ENCODE data around the gene RBM12. TPM values are rescaled to one million over a fixed set of nuclear protein-coding genes. Genes with fewer than 3 reads are reported as not detected.
"Not testable (repeated sequence)": the region's sequence is repeated elsewhere in the genome, so short reads cannot be mapped to it uniquely, and the experiment has no call there.

RBM12 gene
- total RNA-seq, 1 donor from 2014 or later: 148 TPM

DNA sequence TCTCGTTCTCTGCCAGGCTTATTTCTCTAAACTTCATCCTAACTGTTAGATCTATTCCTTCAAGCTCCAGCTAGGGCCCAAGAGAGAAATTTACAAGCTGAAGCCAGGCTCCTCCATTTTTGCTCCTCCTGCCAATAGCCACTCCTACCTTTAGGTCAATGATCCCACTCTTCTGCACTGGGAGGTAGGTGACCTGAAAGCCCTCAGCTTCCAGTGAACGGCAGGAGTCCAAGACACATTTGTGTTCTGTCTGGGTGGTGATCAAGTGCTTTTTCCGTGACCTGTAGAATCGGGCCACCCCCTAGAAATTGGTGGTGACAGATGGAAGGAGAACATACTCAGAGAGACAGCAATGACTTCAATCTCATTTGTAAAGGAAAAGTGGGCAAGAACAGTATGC lies 25.6 kb upstream of the RBM12 start:
- DNase-seq (ENCODE audit: low spot score): no peak
- Mint-ChIP-seq H3K36me3 (ENCODE audit: low read depth) (peaks cover 38% of the 10 kb centered on the region), H3K9me3 (no peaks in the 10 kb centered on the region), H3K4me3 (ENCODE audit: low read depth) (no peak overlapping the region), H3K4me1 (ENCODE audit: low read depth) (no peaks in the 10 kb centered on the region), H3K27me3 (ENCODE audit: low read depth) (no peaks in the 10 kb centered on the region), H3K27ac (no peak overlapping the region)
- intact Hi-C loops (cut with micrococcal nuclease): no loop called here

DNA sequence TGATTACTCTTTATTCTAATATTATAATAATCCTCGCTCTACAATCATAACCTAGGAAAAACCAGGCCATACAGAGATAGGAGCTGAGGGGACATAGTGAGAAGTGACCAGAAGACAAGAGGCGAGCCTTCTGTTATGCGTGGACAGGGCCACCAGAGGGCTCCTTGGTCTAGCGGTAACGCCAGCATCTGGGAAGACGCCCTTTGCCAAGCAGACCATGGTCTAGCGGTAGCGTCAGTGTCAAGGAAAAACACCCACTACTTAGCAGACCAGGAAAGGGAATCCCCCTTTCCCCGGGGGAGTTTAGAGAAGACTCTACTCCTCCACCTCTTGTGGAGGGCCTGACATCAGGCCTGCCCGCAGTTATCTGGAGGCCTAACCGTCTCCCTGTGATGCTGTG lies 22.2 kb upstream of the RBM12 start:
- H3K9me3 Mint-ChIP-seq; H3K27me3 Mint-ChIP-seq (ENCODE audit: low read depth); DNase-seq (ENCODE audit: low spot score); H3K4me3 Mint-ChIP-seq (ENCODE audit: low read depth); intact Hi-C loops (cut with micrococcal nuclease); H3K27ac Mint-ChIP-seq; H3K4me1 Mint-ChIP-seq (ENCODE audit: low read depth): not testable (repeated sequence)
- H3K36me3 Mint-ChIP-seq (ENCODE audit: low read depth): peaks cover 27% of the 10 kb centered on the region

DNA sequence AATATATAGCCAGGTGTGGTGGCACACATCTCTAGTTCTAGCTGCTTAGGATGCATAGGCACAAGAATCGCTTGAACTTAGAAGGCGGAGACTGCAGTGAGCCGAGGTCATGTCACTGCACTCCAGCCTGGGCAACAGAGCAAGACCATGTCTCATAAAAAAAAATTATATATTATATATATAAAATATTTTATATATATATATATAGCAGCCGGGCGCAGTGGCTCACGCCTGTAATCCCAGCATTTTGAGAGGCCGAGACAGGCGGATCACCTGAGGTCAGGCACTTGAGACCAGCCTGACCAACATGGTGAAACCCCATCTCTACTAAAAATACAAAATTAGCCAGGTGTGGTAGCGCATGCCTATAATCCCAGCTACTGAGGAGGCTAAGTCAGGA lies 20.7 kb upstream of the RBM12 start:
- H3K4me1 Mint-ChIP-seq (ENCODE audit: low read depth); DNase-seq (ENCODE audit: low spot score); H3K27ac Mint-ChIP-seq; intact Hi-C loops (cut with micrococcal nuclease); H3K27me3 Mint-ChIP-seq (ENCODE audit: low read depth); H3K4me3 Mint-ChIP-seq (ENCODE audit: low read depth); H3K9me3 Mint-ChIP-seq: not testable (repeated sequence)
- H3K36me3 Mint-ChIP-seq (ENCODE audit: low read depth): peaks cover 28% of the 10 kb centered on the region

DNA sequence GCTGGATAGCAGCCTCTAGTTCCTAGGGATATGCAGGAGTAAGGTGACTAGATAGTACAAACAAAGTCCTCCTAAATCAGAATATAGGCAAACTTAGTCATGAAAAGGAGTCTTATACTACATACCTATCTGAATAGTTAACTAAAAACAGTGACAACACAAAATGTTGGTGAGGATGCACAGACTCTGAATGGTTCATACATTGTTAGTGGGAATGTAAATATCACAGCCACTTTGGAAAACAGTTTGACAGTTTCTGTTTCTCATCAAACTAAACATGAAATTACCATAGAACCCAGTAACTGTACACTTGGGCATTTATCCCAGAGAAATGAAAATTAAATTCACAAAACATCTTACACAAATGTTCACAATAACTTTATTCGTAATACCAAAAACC lies 17.3 kb upstream of the RBM12 start:
- H3K9me3 Mint-ChIP-seq: no peaks in the 10 kb centered on the region
- no peaks in the 10 kb centered on the region for H3K27me3 Mint-ChIP-seq (ENCODE audit: low read depth)
- no peaks in the 10 kb centered on the region for H3K4me1 Mint-ChIP-seq (ENCODE audit: low read depth)
- H3K36me3 Mint-ChIP-seq (ENCODE audit: low read depth): peaks cover 12% of the 10 kb centered on the region
- no peak for DNase-seq (ENCODE audit: low spot score)
- intact Hi-C loops (cut with micrococcal nuclease): no loop called here
- no peak overlapping the region for H3K27ac Mint-ChIP-seq
- no peak overlapping the region for H3K4me3 Mint-ChIP-seq (ENCODE audit: low read depth)

DNA sequence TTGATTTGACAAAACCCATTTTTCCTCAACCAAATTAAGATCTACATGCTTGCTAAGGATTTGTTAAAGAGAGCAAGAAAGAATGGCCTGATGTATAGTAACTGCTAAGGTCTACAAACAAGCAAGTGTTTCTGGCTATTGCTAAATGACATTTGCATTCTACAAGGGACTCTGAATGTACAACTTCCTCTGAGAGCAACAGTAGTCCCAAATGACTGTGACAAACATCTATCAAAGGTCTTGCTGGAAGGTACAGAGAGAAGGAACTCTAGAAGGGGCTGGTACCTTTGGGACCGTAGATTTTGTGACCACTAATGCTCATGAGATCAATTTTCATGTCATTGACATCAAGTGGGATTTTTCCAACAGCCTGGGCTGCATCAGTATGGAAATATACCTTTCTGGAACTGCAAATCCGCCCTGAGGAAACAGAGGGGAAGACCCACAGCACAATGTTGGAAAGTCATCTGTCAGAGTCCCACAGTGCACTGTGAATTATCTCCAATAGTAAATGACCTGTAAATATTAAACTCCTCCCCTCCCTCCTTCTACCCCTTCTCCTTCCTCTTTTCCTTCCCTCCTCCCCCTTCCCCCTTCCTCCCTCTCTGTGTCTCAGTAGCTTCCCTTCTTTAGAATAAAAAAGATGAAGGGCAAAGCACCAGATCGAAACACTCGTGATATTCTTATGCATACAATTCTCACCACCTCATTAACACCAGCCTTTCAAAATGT lies 15.9 kb upstream of the RBM12 start:
- DNase-seq (ENCODE audit: low spot score): no peak
- H3K4me3 Mint-ChIP-seq (ENCODE audit: low read depth): no peak overlapping the region
- H3K9me3 Mint-ChIP-seq: no peaks in the 10 kb centered on the region
- intact Hi-C loops (cut with micrococcal nuclease): no loop called here
- no peaks in the 10 kb centered on the region for H3K27me3 Mint-ChIP-seq (ENCODE audit: low read depth)
- H3K27ac Mint-ChIP-seq: no peak overlapping the region
- no peaks in the 10 kb centered on the region for H3K4me1 Mint-ChIP-seq (ENCODE audit: low read depth)
- H3K36me3 Mint-ChIP-seq (ENCODE audit: low read depth): peaks cover 11% of the 10 kb centered on the region

DNA sequence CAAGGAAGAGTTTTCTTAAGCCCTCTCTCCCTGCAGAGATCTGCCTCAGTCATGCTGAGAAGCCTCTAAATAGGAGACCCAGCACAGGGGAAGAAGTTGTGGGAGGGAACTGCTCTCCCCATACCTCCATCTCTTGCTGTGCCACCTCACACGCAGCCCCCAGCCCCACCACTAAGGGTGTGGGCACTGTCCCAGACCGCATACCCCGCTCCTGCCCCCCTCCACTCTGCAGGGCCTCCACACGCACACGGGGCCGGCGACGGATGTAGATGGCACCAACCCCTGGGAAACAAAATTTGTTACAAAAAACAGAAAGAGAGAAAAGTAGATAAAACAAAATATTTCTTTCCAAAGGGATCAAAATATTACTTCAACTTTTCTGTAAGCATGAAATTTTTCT lies 10.2 kb upstream of the RBM12 start:
- H3K27me3 Mint-ChIP-seq (ENCODE audit: low read depth): no peaks in the 10 kb centered on the region
- H3K36me3 Mint-ChIP-seq (ENCODE audit: low read depth): peaks cover 36% of the 10 kb centered on the region
- no peak overlapping the region for H3K27ac Mint-ChIP-seq
- DNase-seq (ENCODE audit: low spot score): no peak
- no peaks in the 10 kb centered on the region for H3K4me1 Mint-ChIP-seq (ENCODE audit: low read depth)
- intact Hi-C loops (cut with micrococcal nuclease): no loop called here
- H3K4me3 Mint-ChIP-seq (ENCODE audit: low read depth): no peak overlapping the region
- no peaks in the 10 kb centered on the region for H3K9me3 Mint-ChIP-seq

DNA sequence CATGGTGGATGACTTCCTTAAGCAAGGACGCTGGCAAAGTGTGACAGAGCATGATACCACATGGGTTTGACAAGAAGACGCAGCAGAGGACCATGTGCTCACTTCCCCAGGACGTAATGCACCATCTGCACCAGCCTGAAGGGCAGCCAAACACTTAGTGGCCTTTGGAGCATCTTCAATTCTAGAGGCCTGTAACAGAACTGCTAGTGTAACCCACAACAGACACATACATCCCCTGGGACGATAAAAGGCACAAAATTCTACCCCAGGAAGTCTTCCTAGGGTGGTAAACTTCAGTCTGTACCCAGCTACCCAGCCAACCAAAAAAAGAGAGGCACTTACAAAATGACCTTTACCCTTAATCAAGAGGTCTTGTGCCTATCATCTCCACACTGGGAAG lies 9.2 kb upstream of the RBM12 start:
- Mint-ChIP-seq H3K4me1 (ENCODE audit: low read depth) (no peaks in the 10 kb centered on the region), H3K27ac (no peak overlapping the region), H3K27me3 (ENCODE audit: low read depth) (no peaks in the 10 kb centered on the region), H3K4me3 (ENCODE audit: low read depth) (no peak overlapping the region), H3K9me3 (no peaks in the 10 kb centered on the region), H3K36me3 (ENCODE audit: low read depth) (peaks cover 44% of the 10 kb centered on the region)
- intact Hi-C loops (cut with micrococcal nuclease): no loop called here
- no peak for DNase-seq (ENCODE audit: low spot score)

DNA sequence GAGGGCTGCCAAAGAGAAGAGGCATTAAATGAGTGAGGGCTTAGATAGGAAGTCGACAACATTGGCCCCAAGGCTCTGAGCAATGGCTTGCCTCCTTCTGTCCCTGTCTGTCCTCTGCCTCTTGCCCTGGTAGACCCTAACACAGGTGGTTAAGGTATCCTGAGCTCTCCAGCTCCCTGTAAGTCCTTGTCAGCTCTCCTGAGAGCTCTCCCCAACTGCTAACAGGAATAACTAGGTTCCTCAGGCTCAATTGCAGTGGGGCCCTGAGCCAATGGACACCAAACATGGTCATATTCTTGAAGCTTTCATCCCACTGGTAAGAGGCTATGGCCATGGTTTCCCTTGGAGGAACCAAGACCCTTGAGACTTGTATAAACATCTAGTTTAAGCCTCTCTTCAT lies 5.0 kb upstream of the RBM12 start:
- Mint-ChIP-seq H3K4me3 (ENCODE audit: low read depth) (no peak overlapping the region), H3K27me3 (ENCODE audit: low read depth) (no peaks in the 10 kb centered on the region), H3K27ac (no peak overlapping the region), H3K36me3 (ENCODE audit: low read depth) (peaks cover 52% of the 10 kb centered on the region), H3K4me1 (ENCODE audit: low read depth) (peaks cover 4% of the 10 kb centered on the region), H3K9me3 (no peaks in the 10 kb centered on the region)
- DNase-seq (ENCODE audit: low spot score): no peak
- intact Hi-C loops (cut with micrococcal nuclease): no loop called here

DNA sequence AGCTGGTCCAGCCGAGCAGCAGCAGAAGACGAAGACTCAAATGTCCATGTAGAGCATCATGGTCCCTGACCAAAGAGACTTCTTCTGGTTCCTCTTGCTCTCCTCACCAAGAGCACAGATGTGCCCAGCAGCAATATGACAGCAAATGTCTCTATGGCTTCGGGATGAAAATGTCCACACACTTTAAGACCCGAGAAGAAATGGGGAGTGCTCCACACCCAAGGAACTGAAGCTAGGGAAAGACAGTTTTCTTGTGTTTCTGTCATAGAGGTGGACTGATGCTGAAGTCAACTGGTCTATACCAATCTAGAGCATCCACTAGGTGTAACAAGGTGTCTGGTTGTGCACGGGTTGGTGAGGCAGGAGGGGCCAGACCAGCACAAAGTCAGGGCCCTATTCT lies 4.5 kb upstream of the RBM12 start:
- H3K27ac Mint-ChIP-seq: no peak overlapping the region
- H3K9me3 Mint-ChIP-seq: no peaks in the 10 kb centered on the region
- peaks cover 4% of the 10 kb centered on the region for H3K4me1 Mint-ChIP-seq (ENCODE audit: low read depth)
- no peak for DNase-seq (ENCODE audit: low spot score)
- intact Hi-C loops (cut with micrococcal nuclease): no loop called here
- H3K27me3 Mint-ChIP-seq (ENCODE audit: low read depth): no peaks in the 10 kb centered on the region
- peaks cover 49% of the 10 kb centered on the region for H3K36me3 Mint-ChIP-seq (ENCODE audit: low read depth)
- H3K4me3 Mint-ChIP-seq (ENCODE audit: low read depth): no peak overlapping the region

DNA sequence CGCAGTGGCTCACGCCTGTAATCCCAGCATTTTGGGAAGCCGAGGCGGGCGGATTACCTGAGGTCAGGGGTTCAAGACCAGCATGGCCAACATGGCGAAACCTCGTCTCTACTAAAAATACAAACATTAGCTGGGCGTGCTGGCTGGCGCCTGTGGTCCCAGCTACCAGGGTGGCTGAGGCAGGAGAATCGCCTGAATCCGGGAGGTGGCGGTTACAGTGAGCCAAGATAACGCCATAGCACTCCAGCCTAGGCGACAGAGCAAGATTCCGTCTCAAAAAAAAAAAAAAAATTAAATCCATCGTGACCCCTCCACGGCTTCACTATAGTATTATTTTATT lies 1.2 kb upstream of the RBM12 start:
- H3K4me1 Mint-ChIP-seq (ENCODE audit: low read depth): peaks cover 30% of the 10 kb centered on the region
- peaks cover 55% of the 10 kb centered on the region for H3K36me3 Mint-ChIP-seq (ENCODE audit: low read depth)
- H3K27ac Mint-ChIP-seq: no peak overlapping the region
- no peak for DNase-seq (ENCODE audit: low spot score)
- no peak overlapping the region for H3K4me3 Mint-ChIP-seq (ENCODE audit: low read depth)
- H3K27me3 Mint-ChIP-seq (ENCODE audit: low read depth): no peaks in the 10 kb centered on the region
- intact Hi-C loops (cut with micrococcal nuclease): no loop called here
- H3K9me3 Mint-ChIP-seq: no peaks in the 10 kb centered on the region

DNA sequence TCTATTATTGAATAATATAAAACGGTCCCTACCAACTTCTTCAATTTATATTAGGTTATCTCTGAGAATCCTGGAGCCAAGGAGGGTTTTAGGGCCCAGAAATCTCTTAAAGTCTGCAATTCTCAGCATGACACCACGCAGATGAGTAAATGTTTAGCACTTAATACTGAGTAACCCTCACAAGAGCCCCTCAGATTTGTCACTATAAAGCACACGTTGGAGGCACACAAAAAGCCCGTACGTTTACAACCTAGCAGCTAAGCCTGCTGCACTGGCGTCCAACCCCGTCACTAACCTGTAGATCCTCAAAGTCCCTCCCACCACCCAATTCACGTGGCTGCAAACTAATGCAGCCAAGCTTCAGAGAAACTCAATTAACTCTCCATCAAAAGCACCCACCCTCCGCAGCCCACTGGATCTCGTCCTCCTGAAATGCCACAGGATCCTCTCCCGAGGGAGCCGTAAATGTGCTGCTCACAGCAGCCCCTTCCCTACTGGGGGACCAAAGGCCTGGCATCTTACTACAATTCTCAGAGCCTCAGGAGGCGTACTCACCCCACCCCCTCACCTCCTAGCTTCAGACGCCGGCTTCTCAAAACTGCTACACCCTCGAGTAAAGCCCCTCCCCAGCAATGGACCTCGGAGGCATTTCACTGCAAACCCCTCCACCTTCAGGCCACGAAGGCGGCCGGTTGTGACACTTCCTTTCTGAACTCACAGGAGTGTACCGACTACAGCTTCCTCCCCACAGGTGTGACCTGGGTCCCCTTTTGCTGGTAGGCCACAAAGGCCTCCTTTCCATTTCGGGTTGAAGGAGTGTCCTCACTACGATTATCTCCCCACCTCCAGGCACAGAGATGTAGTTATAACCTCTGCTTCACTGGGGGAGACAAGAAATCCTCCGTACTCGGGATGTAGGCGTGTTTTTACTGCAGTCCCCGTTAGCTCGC lies 909 bp downstream of the RBM12 start:
- peak overlapping the region; percentile 99 for H3K27ac Mint-ChIP-seq
- intact Hi-C loops (cut with micrococcal nuclease): loop anchor here (1.0 to 5.0 kb wide), 4 partner anchors 36 to 121 kb away; partner anchors contain the start of genes ERGIC3, NFS1, RBM39 and ROMO1
- H3K27me3 Mint-ChIP-seq (ENCODE audit: low read depth): no peaks in the 10 kb centered on the region
- H3K4me3 Mint-ChIP-seq (ENCODE audit: low read depth): peak overlapping the region; percentile 95
- peaks cover 53% of the 10 kb centered on the region for H3K36me3 Mint-ChIP-seq (ENCODE audit: low read depth)
- no peaks in the 10 kb centered on the region for H3K9me3 Mint-ChIP-seq
- H3K4me1 Mint-ChIP-seq (ENCODE audit: low read depth): peaks cover 48% of the 10 kb centered on the region
- peak; percentile 60 for DNase-seq (ENCODE audit: low spot score)

DNA sequence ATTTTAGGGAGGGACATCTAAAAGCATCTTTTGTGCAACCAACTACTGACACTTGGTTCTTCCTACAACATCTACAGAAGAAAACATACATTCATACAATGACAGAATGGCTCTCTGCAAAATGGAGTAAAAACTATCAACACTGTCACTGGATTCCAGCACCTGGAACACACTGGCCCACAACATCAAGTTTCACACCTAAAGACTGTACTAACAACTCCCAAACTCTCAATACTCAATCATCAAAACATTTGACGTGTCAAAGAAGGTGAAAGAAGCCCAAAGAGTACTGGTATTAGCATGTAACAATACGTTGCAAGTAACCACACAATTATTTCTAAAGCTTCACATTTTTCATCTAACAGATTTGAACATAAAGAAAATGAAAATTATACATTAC lies 2.1 kb downstream of the RBM12 start:
- H3K36me3 Mint-ChIP-seq (ENCODE audit: low read depth): peaks cover 47% of the 10 kb centered on the region

DNA sequence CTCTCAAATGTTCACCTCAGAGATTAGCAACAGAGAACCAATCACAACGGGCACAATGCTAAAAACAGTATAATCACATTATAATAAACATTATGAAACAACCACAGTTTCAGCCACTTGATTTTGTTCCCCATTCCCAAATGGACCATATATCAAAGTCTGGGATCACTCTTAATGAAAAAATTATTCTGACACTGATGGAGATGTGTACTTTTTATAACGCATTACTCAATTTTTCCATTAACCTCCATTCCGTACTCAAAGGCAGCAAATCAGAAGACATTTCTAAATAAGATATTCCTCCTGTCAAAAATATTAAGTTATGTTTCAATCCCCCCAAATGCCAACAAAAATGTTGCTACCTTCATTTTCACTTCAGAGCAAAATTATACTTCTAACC lies 2.8 kb downstream of the RBM12 start:
- peak overlapping the region; percentile 99 for H3K27ac Mint-ChIP-seq

More for the DNA sequence above, 2.1 kb downstream of the RBM12 start:
- Mint-ChIP-seq H3K27me3 (ENCODE audit: low read depth) (no peaks in the 10 kb centered on the region), H3K27ac (peak overlapping the region; percentile 99), H3K9me3 (no peaks in the 10 kb centered on the region), H3K4me3 (ENCODE audit: low read depth) (peak overlapping the region; percentile 95), H3K4me1 (ENCODE audit: low read depth) (peaks cover 51% of the 10 kb centered on the region)
- intact Hi-C loops (cut with micrococcal nuclease): loop anchor here (5.0 kb wide), 1 partner anchor 120 kb away; the partner anchor contains the start of gene ERGIC3
- DNase-seq (ENCODE audit: low spot score): no peak

More for the DNA sequence above, 2.8 kb downstream of the RBM12 start:
- Mint-ChIP-seq H3K27me3 (ENCODE audit: low read depth) (no peaks in the 10 kb centered on the region), H3K9me3 (no peaks in the 10 kb centered on the region), H3K4me3 (ENCODE audit: low read depth) (peak overlapping the region; percentile 95), H3K4me1 (ENCODE audit: low read depth) (peaks cover 57% of the 10 kb centered on the region), H3K36me3 (ENCODE audit: low read depth) (peaks cover 53% of the 10 kb centered on the region)
- DNase-seq (ENCODE audit: low spot score): no peak
- intact Hi-C loops (cut with micrococcal nuclease): loop anchor here (2.0 to 5.0 kb wide), 2 partner anchors 120 to 293 kb away; partner anchors contain the start of genes ERGIC3 and SCAND1

All from activated T-helper 2 cell treated with anti-CD3 and anti-CD28 coated beads, Interferon-gamma antibody, Interleukin-2, Interleukin-4, amounts not matched to agents 10 μg/mL and 5 μg/mL and 100 μg/mL, durations not matched to agents 14 hours and 24 hours and 36 hours (primary cell).